ENCODE data around the gene BIN1. TPM values are rescaled to one million over a fixed set of nuclear protein-coding genes. Genes with fewer than 3 reads are reported as not detected.

Gene BIN1
- total RNA-seq, 1 experiment from 2014 or later = 87.5 TPM

DNA sequence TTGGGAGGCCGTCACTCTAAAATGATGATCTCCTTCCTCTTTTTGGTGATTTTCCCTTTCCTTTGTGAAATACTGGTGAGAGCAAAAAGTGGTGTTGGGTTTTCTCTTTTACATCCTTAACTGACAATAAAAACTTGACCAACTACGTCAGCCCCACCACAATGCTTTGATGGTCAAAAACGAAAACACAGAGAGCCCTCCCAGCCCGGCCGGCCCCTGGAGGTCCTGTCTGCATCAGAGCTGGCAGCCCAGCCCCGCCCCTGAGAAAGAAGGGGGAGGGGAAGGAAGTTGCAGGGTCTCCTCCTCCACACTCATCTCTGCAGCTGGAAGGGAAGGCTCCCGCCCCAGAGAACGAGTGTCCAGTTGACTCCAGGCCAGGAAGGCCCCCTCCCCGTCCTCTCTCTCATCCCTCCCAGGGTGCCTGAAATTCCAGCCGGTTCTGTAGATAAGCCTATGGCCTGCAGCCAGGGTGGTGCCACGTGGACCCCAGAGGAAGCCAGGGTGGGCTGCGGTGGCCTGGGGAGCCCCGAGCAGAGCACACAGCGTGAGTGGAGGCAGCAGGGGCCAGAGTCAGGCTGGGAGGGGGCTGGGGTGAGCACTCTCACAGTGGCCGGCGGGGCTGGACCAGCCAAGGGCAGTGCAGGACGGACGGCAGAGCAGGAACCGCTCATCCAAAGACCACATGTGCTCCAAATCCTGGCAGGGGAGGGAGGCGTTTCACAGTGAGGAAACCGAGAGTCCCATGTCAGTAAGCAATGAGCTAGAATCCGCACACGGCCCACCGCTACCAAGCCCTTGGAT lies 19.8 kb downstream of the BIN1 start:
- Histone ChIP-seq H2AFZ (no peak overlapping the region), H3K36me3 (ENCODE audit: low read depth) (peaks cover 7% of the 10 kb centered on the region; the same call in 1 of the 2 replicates), H3F3A (ENCODE audit: insufficient read depth, low read depth) (peaks cover 21% of the 10 kb centered on the region), H3K9me3 (ENCODE audit: insufficient read depth, low read depth) (no peaks in the 10 kb centered on the region), H3K9me2 (ENCODE audit: insufficient read depth) (no peaks in the 10 kb centered on the region), H4K20me1 (ENCODE audit: insufficient read depth) (peaks cover 19% of the 10 kb centered on the region), H3K4me2 (no peak overlapping the region), H3K27me3 (ENCODE audit: insufficient read depth, low read depth) (no peaks in the 10 kb centered on the region), H3K79me2 (ENCODE audit: low read depth) (peaks cover 77% of the 10 kb centered on the region), H3K4me1 (replicated peaks; ENCODE audit: insufficient read depth) (peaks cover 37% of the 10 kb centered on the region), H3K4me3 (no peak overlapping the region), H3K27ac (no peak overlapping the region)
- no peak for DNase-seq
- ChIA-PET POLR2A (ENCODE audit: unreplicated experiment) (no interaction called here), CTCF (no interaction called here)
- BruUV-seq (replicated peaks) = no TSS peak
- TF ChIP-seq EZH2 (IDR thresholded peaks at IDR 0.05; ENCODE audit: low read depth) (no peak), CTCF (conservative IDR thresholded peaks at IDR 0.05) (no peak)
- intact Hi-C loops (cut with micrococcal nuclease; ENCODE audit: unreplicated experiment) = no loop called here

- H2AFZ ChIP-seq = no peak overlapping the region
- TF ChIP-seq EZH2 (IDR thresholded peaks at IDR 0.05; ENCODE audit: low read depth) (no peak), CTCF (conservative IDR thresholded peaks at IDR 0.05) (no peak)
- H3K4me3 ChIP-seq = no peak overlapping the region
- peaks cover 76% of the 10 kb centered on the region for H3K79me2 ChIP-seq (ENCODE audit: low read depth)
- BruUV-seq (replicated peaks) = no TSS peak
- peaks cover 35% of the 10 kb centered on the region for H3K4me1 ChIP-seq (replicated peaks; ENCODE audit: insufficient read depth)
- peak overlapping the region; percentile 7; the same call in 1 of the 2 replicates for H3K27ac ChIP-seq
- H3K9me3 ChIP-seq (ENCODE audit: insufficient read depth, low read depth) = no peaks in the 10 kb centered on the region
- ChIA-PET POLR2A (ENCODE audit: unreplicated experiment) (no interaction called here), CTCF (interaction anchor here (0.6 to 1.0 kb wide), 3 partner anchors 20 to 242 kb away, joined by 4 to 7 read pairs (median 7); no protein-coding TSS in a partner anchor)
- peaks cover 7% of the 10 kb centered on the region; the same call in 1 of the 2 replicates for H3K36me3 ChIP-seq (ENCODE audit: low read depth)
- no peaks in the 10 kb centered on the region for H3K9me2 ChIP-seq (ENCODE audit: insufficient read depth)
- H3K4me2 ChIP-seq = 0 out of 2 replicates have a peak overlapping the region, but pooled peaks have one; percentile 23
- intact Hi-C loops (cut with micrococcal nuclease; ENCODE audit: unreplicated experiment) = loop anchor here (1.0 to 2.0 kb wide), 2 partner anchors 20 to 22 kb away; partner anchors contain the start of gene BIN1
- H3F3A ChIP-seq (ENCODE audit: insufficient read depth, low read depth) = peaks cover 21% of the 10 kb centered on the region
- peak; percentile 81 to 82 for DNase-seq
- H3K27me3 ChIP-seq (ENCODE audit: insufficient read depth, low read depth) = no peaks in the 10 kb centered on the region
- peaks cover 25% of the 10 kb centered on the region for H4K20me1 ChIP-seq (ENCODE audit: insufficient read depth)
Measured at GRCh38 chr2:127085317-127085681, 21.7 kb downstream of the BIN1 start.

DNA sequence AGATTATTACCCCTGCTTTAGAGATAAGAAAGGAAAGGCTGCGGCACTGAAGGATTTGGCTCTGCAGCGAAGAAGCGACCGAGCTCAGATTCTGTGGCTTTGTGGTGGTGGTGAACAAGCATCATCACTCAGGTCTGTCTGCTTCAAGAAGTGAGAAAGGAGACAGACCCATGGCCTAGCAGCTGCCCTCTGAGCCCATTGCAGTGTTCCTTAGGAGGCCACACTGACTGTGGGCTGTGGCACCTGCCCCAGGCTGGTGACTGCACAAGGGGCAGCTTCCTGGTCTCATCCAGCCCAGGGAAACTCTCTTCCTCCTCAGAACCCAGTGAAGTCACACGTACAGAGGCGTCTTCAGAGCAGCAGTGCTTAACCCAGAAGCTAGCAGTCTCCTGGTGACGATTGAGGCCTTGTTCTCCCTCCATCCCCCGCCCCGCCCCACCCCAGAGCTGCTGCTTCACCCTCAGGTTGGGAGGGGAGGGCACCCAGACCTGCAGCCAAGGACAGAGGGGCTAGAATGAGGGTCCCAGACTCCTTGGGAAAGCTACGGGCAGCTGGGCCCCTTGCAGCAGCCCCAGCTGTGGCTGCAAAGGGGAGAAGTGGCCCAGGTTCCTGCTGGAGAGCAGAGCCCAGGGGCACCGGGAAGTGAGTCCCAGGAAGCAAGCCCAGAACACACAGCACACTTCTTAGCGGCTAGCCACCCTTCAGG lies 22.2 kb downstream of the BIN1 start:
- TF ChIP-seq CTCF (conservative IDR thresholded peaks at IDR 0.05) (no peak), EZH2 (IDR thresholded peaks at IDR 0.05; ENCODE audit: low read depth) (no peak)
- no peaks in the 10 kb centered on the region for H3K9me3 ChIP-seq (ENCODE audit: insufficient read depth, low read depth)
- no peaks in the 10 kb centered on the region for H3K27me3 ChIP-seq (ENCODE audit: insufficient read depth, low read depth)
- peaks cover 25% of the 10 kb centered on the region for H4K20me1 ChIP-seq (ENCODE audit: insufficient read depth)
- no peak overlapping the region for H2AFZ ChIP-seq
- H3K4me1 ChIP-seq (replicated peaks; ENCODE audit: insufficient read depth) = peaks cover 35% of the 10 kb centered on the region
- 0 out of 2 replicates have a peak overlapping the region, but pooled peaks have one; percentile 23 for H3K4me2 ChIP-seq
- no peak for DNase-seq
- H3K36me3 ChIP-seq (ENCODE audit: low read depth) = peaks cover 7% of the 10 kb centered on the region; the same call in 1 of the 2 replicates
- H3K27ac ChIP-seq = peak overlapping the region; percentile 7; the same call in 1 of the 2 replicates
- no peak overlapping the region for H3K4me3 ChIP-seq
- POLR2A ChIA-PET (ENCODE audit: unreplicated experiment) = no interaction called here
- CTCF ChIA-PET = interaction anchor here (0.6 to 1.0 kb wide), 3 partner anchors 21 to 242 kb away, joined by 4 to 7 read pairs (median 7); no protein-coding TSS in a partner anchor
- H3K9me2 ChIP-seq (ENCODE audit: insufficient read depth) = no peaks in the 10 kb centered on the region
- intact Hi-C loops (cut with micrococcal nuclease; ENCODE audit: unreplicated experiment) = loop anchor here (1.0 to 5.0 kb wide), 3 partner anchors 20 to 63 kb away; partner anchors contain the start of gene BIN1
- H3K79me2 ChIP-seq (ENCODE audit: low read depth) = peaks cover 78% of the 10 kb centered on the region
- no TSS peak for BruUV-seq (replicated peaks)
- H3F3A ChIP-seq (ENCODE audit: insufficient read depth, low read depth) = peaks cover 21% of the 10 kb centered on the region

Measured in PC-9 (cell line).